ENCODE data around the gene CCDC117. TPM values are rescaled to one million over a fixed set of nuclear protein-coding genes. Genes with fewer than 3 reads are reported as not detected.
"Not testable (repeated sequence)": the region's sequence is repeated elsewhere in the genome, so short reads cannot be mapped to it uniquely, and the experiment has no call there.

Gene CCDC117
- total RNA-seq, 1 experiment from 2014 or later, result 18.1 TPM

- no TSS peak for BruUV-seq (replicated peaks)
- TF ChIP-seq POLR2AphosphoS5 (IDR thresholded peaks at IDR 0.05; ENCODE audit: low read depth, low read length) (no peak), TCF7L2 (IDR thresholded peaks at IDR 0.05; ENCODE audit: low read depth, low read length) (peak; percentile 44), SIN3A (IDR thresholded peaks at IDR 0.05; ENCODE audit: borderline replicate concordance, insufficient read depth, low read depth, low read length) (no peak)
- TF ChIP-seq, protein P1, sequence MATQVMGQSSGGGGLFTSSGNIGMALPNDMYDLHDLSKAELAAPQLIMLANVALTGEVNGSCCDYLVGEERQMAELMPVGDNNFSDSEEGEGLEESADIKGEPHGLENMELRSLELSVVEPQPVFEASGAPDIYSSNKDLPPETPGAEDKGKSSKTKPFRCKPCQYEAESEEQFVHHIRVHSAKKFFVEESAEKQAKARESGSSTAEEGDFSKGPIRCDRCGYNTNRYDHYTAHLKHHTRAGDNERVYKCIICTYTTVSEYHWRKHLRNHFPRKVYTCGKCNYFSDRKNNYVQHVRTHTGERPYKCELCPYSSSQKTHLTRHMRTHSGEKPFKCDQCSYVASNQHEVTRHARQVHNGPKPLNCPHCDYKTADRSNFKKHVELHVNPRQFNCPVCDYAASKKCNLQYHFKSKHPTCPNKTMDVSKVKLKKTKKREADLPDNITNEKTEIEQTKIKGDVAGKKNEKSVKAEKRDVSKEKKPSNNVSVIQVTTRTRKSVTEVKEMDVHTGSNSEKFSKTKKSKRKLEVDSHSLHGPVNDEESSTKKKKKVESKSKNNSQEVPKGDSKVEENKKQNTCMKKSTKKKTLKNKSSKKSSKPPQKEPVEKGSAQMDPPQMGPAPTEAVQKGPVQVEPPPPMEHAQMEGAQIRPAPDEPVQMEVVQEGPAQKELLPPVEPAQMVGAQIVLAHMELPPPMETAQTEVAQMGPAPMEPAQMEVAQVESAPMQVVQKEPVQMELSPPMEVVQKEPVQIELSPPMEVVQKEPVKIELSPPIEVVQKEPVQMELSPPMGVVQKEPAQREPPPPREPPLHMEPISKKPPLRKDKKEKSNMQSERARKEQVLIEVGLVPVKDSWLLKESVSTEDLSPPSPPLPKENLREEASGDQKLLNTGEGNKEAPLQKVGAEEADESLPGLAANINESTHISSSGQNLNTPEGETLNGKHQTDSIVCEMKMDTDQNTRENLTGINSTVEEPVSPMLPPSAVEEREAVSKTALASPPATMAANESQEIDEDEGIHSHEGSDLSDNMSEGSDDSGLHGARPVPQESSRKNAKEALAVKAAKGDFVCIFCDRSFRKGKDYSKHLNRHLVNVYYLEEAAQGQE (IDR thresholded peaks at IDR 0.05; ENCODE audit: insufficient read depth in 1 of 2, low read depth in 2 of 2, low read length in 1 of 2), result no peak
- Histone ChIP-seq H3K4me1 (ENCODE audit: control insufficient read depth, insufficient read depth, low read length) (no peaks in the 10 kb centered on the region), H3K27ac (ENCODE audit: low read length) (no peak overlapping the region), H3K27me3 (ENCODE audit: control insufficient read depth, insufficient read depth, low read length) (no peaks in the 10 kb centered on the region), H3K9me3 (ENCODE audit: control insufficient read depth, insufficient read depth, low read depth, low read length) (no peaks in the 10 kb centered on the region), H3K4me3 (ENCODE audit: low read depth in 2 of 2, low read length in 2 of 2) (no peak overlapping the region), H3K36me3 (ENCODE audit: control insufficient read depth, insufficient read depth, low read length) (no peaks in the 10 kb centered on the region)
- POLR2A ChIA-PET, result no interaction called here
- DNase-seq (ENCODE audit: low read depth, low spot score), result no peak
- intact Hi-C loops (cut with micrococcal nuclease; ENCODE audit: unreplicated experiment), result no loop called here
- ATAC-seq, result no peak
- CTCF ChIA-PET, result no interaction called here
- in situ Hi-C loops (cut with HindIII; ENCODE audit: low pct_unique_long_range_greater_than_20kb, low sequenced_read_pairs), result no loop called here
These were observed 12.5 kb upstream of the CCDC117 start for GRCh38 chr22:28759861-28760560.

DNA sequence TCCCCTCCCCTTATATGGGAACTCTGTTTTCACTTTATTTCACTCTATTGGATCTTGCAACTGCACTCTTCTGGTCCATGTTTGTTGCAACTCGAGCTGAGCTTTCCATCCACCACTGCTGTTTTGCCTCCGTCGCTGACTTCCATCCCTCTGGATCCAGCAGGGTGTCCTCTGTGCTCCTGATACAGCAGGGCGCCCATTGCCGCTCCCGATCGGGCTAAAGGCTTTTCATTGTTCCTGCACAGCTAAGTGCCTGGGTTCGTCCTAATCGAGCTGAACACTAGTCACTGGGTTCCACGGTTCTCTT lies 11.1 kb upstream of the CCDC117 start:
- H3K36me3 ChIP-seq (ENCODE audit: control insufficient read depth, insufficient read depth, low read length), result no peaks in the 10 kb centered on the region
- H3K27ac ChIP-seq (ENCODE audit: low read length), result no peak overlapping the region
- POLR2A ChIA-PET, result no interaction called here
- no peaks in the 10 kb centered on the region for H3K9me3 ChIP-seq (ENCODE audit: control insufficient read depth, insufficient read depth, low read depth, low read length)
- no peak overlapping the region for H3K4me3 ChIP-seq (ENCODE audit: low read depth in 2 of 2, low read length in 2 of 2)
- no peaks in the 10 kb centered on the region for H3K27me3 ChIP-seq (ENCODE audit: control insufficient read depth, insufficient read depth, low read length)
- TF ChIP-seq SIN3A (IDR thresholded peaks at IDR 0.05; ENCODE audit: borderline replicate concordance, insufficient read depth, low read depth, low read length), result no peak
- no peak for TF ChIP-seq POLR2AphosphoS5 (IDR thresholded peaks at IDR 0.05; ENCODE audit: low read depth, low read length)
- TF ChIP-seq, protein P2, sequence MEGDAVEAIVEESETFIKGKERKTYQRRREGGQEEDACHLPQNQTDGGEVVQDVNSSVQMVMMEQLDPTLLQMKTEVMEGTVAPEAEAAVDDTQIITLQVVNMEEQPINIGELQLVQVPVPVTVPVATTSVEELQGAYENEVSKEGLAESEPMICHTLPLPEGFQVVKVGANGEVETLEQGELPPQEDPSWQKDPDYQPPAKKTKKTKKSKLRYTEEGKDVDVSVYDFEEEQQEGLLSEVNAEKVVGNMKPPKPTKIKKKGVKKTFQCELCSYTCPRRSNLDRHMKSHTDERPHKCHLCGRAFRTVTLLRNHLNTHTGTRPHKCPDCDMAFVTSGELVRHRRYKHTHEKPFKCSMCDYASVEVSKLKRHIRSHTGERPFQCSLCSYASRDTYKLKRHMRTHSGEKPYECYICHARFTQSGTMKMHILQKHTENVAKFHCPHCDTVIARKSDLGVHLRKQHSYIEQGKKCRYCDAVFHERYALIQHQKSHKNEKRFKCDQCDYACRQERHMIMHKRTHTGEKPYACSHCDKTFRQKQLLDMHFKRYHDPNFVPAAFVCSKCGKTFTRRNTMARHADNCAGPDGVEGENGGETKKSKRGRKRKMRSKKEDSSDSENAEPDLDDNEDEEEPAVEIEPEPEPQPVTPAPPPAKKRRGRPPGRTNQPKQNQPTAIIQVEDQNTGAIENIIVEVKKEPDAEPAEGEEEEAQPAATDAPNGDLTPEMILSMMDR (IDR thresholded peaks at IDR 0.05), result no peak
- TF ChIP-seq, protein P1 (IDR thresholded peaks at IDR 0.05; ENCODE audit: insufficient read depth in 1 of 2, low read depth in 2 of 2, low read length in 1 of 2), result no peak
- TF ChIP-seq TCF7L2 (IDR thresholded peaks at IDR 0.05; ENCODE audit: low read depth, low read length), result no peak
- DNase-seq (ENCODE audit: low read depth, low spot score) (no peak), ATAC-seq (no peak)
- BruUV-seq (replicated peaks), result no TSS peak
- intact Hi-C loops (cut with micrococcal nuclease; ENCODE audit: unreplicated experiment) (no loop called here), in situ Hi-C loops (cut with HindIII; ENCODE audit: low pct_unique_long_range_greater_than_20kb, low sequenced_read_pairs) (no loop called here)
- CTCF ChIA-PET, result interaction anchor here (0.7 kb wide), 1 partner anchor 14 kb away, joined by 4 read pairs; no protein-coding TSS in a partner anchor
- H3K4me1 ChIP-seq (ENCODE audit: control insufficient read depth, insufficient read depth, low read length), result no peaks in the 10 kb centered on the region

GRCh38 chr22:28762000-28762399 lies 10.5 kb upstream of the CCDC117 start:
- H3K27me3 ChIP-seq (ENCODE audit: control insufficient read depth, insufficient read depth, low read length); H3K27ac ChIP-seq (ENCODE audit: low read length); H3K4me1 ChIP-seq (ENCODE audit: control insufficient read depth, insufficient read depth, low read length); H3K36me3 ChIP-seq (ENCODE audit: control insufficient read depth, insufficient read depth, low read length); H3K9me3 ChIP-seq (ENCODE audit: control insufficient read depth, insufficient read depth, low read depth, low read length); ATAC-seq; H3K4me3 ChIP-seq (ENCODE audit: low read depth in 2 of 2, low read length in 2 of 2); CTCF ChIA-PET; intact Hi-C loops (cut with micrococcal nuclease; ENCODE audit: unreplicated experiment); DNase-seq (ENCODE audit: low read depth, low spot score); POLR2A ChIA-PET; in situ Hi-C loops (cut with HindIII; ENCODE audit: low pct_unique_long_range_greater_than_20kb, low sequenced_read_pairs); BruUV-seq (replicated peaks): not testable (repeated sequence)

Measured in Panc1 (cell line).